Body of pancreas (tissue), 4 donors: ENCODE results near the gene RHOC.

Experiments
- CTCF ChIP-seq, 7 experiments: fragments of 450-650 bp in 4 of 7; fragments of 200-600 bp in 3 of 7; sonication (generic) in 3 of 7; IDR thresholded peaks; one replicate each; pipeline ENCODE4 v1.5.1; 2016 to 2019; ENCODE audit warnings: antibody characterized with exemption in 7 of 7
- POLR2A ChIP-seq, 3 donors: fragments of 450-650 bp; IDR thresholded peaks; one replicate each; pipeline ENCODE4 v1.6.1; 2016; ENCODE audit warnings: antibody characterized with exemption in 3 of 3, mild to moderate bottlenecking in 2 of 3

- TF ChIP-seq CTCF (IDR thresholded peaks at IDR 0.05) (no peak), POLR2A (IDR thresholded peaks at IDR 0.05) (no peak)
These were observed 12.5 kb downstream of the RHOC start for GRCh38 chr1:112694363-112694929.
